Renal pelvis (tissue), 12 donors: Measurements from ENCODE around the gene KLHL33. TPM values are rescaled to one million over a fixed set of nuclear protein-coding genes. Genes with fewer than 3 reads are reported as not detected.

Source experiments
- DNase-seq: peaks from one replicate; pipeline ENCODE4 v3.0.0-alpha.2; 2013
- long read RNA-seq, 16 experiments: transcript quantifications; one replicate each; lab custom pipeline, GENCODE V29; 2026
- polyA plus RNA-seq, 3 donors: library from polyadenylated mRNA; unstranded; fragments of 120-200 nt; gene quantifications; one replicate each; pipeline ENCODE4 v1.2.1, GENCODE V29; 2013; ENCODE audit not compliant: insufficient read length in 3 of 3

The KLHL33 gene, protein sequence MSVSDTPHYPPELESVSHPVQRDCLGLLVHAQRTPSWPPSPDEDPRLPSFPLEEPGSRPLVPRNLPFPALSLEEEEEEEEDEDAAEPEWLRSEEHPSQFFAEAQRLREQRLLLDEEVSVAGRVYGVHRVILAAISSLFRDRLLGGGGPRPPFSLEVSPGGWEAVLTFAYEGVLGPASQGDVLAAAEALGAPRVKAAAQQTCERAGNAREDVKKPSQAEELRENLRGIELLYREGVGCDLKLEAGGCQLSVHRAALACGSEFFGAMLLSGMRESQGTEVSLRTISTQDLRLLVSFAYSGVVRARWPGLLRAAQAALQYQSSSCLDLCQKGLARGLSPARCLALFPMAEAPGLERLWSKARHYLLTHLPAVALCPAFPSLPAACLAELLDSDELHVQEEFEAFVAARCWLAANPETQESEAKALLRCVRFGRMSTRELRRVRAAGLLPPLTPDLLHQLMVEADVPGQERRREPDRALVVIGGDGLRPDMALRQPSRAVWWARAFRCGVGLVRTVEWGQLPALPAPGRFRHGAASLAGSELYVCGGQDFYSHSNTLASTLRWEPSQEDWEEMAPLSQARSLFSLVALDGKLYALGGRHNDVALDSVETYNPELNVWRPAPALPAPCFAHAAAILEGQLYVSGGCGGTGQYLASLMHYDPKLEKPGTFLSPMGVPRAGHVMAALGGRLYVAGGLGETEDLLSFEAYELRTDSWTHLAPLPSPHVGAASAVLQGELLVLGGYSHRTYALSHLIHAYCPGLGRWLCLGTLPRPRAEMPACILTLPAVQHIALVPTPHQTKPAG
- under 1 TPM; 0.27 to 0.88 (median 0.56) TPM for polyA plus RNA-seq
- long read RNA-seq, donor 1 = 0 reads
- long read RNA-seq, donor 2 = 0 reads
- long read RNA-seq, donor 3 = 0 reads
- long read RNA-seq, donor 4 = 0 reads
- long read RNA-seq, donor 5 = 0 reads
- long read RNA-seq, donor 6 = 0 reads
- long read RNA-seq, donor 7 = 0 reads
- long read RNA-seq, donor 8 = 0 reads
- long read RNA-seq, donor 9 = 0 reads
- long read RNA-seq, donor 10 = 0 reads
- long read RNA-seq, donor 11 = 0 reads
- long read RNA-seq, donor 12 = 0 reads
- long read RNA-seq, donor 13 = 0 reads
- long read RNA-seq, donor 14 = 0 reads
- long read RNA-seq, donor 15 = 0 reads
- long read RNA-seq, donor 16 = 0 reads

DNA sequence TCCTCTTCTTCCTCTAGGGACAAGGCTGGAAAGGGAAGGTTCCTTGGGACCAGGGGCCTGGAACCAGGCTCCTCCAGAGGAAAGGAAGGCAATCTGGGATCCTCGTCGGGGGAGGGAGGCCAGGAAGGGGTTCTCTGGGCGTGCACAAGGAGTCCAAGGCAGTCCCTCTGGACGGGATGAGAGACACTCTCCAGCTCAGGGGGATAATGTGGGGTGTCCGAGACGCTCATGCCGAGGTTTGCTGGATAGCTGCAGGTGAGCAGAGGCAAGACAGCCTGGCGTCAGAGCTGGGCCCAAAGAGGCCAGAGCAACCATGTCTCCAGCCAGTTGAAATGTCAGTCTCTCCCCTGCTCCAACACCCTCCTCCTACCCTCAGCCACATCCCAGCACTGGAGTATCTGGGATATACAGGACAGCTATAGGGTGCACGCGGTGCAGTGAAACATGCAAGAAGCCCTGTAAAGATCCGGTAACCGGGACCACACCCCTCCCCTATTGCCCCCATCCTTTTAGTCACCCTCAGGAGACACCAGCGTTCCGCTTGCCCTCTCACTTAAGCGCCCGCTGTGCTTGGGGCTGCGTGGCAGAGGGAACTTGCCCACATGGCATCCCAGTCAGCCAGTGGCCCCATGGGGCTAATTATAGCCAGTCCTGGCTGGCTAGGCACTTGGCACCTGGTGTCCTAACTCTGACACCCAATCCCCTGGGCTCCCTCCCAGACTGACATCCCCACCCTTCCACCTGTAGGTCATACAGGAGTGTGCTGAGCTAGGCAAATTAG, at the start of gene KLHL33:
TSS of gene KLHL33 (minus strand) at position 585 of the 781 bp plus-strand sequence. CDS start at position 230, 355 bp downstream.
- no peak for DNase-seq

DNA sequence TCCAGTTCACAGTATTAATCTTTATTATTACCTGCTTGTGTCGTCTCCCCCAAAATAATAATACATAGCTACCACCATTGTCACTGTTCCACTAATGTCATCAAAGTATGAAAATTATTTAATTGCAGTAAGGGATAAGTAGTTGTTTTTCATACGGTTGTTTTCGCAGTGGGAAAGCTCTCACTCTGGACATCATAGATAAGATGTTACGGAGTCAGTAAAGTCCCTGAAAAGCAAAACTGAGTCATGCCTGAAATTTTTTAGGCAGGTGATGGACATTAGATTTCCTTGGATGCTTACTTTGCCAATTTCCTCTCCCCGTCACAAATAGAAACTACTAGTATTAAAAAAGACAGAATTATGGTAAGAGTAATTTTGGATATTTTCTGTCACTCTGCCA, 46.4 kb upstream of the KLHL33 start:
- no peak for DNase-seq

DNA sequence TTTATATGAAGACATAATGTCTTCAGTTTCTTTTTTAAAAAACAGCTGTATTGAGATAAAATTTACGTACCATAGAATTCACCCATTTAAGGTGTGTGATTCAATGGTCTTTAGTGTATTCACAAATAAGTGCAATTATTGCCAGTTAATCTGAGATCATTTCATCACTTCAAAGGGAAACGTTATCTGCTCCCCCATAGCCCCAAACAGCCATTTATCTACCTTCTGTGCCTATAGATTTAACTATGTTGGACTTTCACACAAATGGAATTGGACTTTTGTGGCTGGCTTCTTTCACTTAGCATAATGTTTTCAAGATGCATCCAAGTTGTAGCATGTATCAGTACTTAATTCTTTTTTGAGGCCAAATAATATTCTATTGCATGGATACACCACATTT, 42.9 kb upstream of the KLHL33 start:
- no peak for DNase-seq

DNA sequence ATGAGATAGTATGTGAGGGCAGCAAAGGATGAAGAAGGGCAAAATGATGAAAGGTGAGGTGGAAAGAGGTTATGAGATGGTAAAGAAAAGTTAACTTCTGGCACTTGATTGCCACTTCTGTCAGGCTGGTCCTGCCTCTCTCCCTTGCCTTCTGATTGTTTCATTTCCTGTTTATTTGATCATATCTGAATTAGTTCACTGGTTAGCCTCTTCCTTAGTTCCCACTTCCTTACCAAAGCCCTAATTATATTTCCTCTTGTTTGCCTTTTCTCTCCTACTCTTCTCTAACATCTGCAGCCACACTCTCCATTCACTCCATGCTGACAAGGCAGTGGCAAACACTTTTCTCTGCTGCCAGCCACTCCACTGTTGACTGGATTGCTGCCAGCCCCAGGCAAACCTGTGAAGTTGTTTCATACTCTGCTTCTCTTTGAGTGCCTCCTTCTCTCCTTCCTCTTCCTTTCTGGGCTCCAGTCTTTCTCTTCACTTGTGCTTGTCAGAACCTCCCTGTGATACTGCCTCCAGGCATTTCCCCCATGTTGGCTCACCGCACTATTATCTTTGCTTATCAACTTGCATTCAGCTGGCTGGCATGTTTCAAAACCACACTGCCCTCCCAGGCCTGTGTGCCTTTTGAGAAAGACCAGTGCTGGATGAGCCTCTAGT, 41.4 kb upstream of the KLHL33 start:
- DNase-seq = no peak

DNA sequence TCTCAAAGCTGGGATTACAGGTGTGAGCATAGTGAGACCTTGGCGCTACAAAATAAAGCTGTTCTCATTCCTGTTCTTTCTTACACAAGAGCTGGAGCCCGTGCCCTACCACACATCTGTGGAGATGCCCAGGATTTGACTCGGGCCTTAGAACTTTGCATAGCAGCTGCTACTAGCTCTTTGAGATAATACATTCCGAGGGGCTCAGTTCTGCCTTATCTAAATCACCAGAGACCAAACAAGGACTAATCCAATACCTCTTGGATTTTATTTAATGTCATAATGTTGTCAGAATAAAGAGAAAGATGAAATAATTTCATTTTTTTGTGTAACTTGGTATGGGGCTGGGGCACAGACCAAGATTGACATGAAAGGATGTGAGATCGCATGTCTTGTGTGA, 40.8 kb upstream of the KLHL33 start:
- no peak for DNase-seq

DNA sequence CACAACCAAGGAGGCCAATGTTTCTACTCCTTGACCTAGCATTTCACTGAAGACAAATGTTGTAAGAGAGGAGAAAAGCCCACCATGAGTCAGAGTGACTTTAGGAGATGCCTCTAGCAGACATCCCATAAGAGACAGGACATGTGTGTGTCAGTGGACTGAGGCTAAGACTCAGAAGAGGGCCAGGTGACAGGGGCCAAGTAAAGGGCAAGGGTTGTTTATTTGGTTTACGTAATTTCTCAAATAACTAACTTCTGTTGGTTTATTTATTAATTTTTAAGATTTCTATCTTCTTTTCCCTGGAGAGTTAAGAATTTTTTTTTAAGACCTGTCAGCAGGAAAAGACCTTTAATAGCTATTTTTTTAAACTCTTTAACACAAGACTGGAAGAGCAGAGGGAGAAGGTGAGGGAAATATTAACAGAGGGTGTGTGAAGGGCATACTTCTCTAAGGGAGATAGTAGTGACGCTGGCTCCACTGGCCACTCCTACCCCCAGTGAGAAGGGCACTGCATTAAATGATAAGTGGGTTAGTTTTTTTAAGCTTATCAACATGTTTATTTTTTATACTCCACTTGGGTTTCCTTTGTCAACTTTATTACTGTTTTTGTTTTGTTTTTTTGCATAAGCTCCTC, 36.7 kb upstream of the KLHL33 start:
- DNase-seq = no peak

DNA sequence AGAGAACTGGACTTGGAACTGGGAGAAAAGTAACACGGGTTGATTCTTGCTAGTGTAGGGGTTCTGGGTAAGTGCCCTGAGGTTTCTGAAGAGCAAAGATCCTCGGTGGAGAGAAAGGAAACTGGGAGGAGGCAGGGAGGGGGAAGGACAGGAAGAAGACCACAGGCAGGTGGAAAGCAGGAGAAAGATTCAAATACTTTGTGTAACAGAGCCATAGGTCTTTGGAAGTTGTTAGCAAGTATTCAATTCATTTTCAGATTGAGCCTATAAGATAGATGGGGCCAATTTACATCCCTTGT, 34.6 kb upstream of the KLHL33 start:
- no peak for DNase-seq

DNA sequence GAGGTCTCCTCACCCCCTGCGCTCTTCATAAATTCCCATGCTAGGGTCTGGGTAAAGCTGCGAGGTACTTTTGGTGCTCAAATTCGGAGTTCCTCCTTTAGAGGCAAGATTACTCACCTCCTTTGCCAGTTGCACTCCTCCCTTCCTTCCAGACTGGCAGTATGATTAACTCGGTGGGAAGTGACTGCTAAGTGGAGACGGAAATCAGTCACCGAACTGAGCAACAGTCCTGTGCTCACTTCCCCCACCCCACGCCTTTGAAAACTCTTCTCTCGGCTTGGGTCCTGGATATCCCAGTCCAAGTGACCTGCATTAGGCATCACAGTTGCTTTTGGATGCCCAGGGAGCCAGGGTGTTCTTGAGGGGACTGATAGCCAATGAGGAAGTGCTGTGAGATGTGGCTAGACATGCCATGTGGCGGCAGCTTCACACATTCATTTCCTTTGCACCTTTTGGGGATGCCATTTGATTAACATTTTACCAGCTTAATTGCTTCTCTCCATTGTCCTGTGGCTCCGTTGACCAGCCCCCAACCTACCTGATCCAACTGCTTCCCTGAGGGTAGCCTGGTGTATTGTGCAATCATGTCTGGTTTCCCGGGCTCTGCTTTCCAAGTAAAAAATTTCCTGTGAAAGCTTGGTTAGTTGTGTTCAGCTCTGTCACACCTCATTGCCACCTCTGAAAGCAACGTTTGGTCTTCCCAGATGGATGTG, 34.1 kb upstream of the KLHL33 start:
- peak; percentile 34 for DNase-seq

DNA sequence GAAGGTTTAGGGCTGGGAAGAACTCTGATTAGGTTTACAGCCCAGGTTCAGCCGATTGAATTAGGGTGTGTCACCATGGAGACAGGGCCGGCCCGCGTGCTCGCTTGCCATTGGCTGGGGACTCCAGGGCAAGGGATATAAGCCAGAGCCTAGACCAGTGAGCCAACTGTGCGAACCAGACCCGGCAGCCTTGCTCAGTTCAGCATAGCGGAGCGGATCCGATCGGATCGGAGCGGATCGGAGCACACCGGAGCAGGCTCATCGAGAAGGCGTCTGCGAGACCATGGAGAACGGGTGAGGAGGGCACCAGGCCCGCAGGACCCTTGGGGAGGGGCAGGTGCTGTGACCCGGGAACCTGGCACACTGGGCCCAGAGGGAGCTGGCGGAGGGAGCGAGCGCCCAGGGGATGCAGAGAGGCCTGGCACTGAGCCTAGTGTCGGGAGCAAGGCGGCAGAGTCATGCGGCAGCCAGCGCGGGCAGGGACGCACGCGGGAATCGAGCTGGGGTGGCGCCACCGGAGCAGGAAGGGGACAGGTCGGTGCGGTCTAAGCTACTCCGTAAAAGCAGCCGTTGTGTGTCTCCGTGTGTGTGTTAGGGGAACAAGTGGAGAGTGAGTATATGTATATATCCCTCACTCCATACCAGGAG, 33.4 kb upstream of the KLHL33 start, which contains the start of gene PNP:
TSS of gene PNP (plus strand) at position 165 of the 648 bp plus-strand sequence. CDS start at position 284, 119 bp downstream.
- peak; percentile 77 for DNase-seq

DNA sequence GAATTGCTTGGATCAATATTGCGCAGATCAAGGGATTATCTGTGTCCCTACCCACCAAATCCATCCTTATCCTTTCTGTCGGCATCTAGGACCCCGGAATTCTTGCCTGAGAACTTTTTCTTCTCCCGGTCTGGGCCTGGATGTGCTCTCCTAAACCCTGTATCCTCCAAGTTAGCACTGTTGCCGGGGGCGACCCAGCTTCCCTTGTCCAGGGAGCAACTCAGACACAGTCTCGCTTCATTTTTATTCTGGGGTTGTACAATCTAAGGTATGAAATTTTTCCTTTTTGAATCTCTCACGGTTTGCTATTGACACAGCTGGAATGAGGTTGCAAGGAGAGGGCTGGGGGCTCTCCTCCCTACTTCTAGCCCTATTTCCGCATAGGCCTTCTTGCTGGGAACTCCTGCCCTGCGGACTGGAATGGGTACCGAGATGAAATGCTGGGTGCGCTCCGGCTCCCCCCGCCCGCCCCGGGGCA, 32.8 kb upstream of the KLHL33 start:
- DNase-seq = no peak

DNA sequence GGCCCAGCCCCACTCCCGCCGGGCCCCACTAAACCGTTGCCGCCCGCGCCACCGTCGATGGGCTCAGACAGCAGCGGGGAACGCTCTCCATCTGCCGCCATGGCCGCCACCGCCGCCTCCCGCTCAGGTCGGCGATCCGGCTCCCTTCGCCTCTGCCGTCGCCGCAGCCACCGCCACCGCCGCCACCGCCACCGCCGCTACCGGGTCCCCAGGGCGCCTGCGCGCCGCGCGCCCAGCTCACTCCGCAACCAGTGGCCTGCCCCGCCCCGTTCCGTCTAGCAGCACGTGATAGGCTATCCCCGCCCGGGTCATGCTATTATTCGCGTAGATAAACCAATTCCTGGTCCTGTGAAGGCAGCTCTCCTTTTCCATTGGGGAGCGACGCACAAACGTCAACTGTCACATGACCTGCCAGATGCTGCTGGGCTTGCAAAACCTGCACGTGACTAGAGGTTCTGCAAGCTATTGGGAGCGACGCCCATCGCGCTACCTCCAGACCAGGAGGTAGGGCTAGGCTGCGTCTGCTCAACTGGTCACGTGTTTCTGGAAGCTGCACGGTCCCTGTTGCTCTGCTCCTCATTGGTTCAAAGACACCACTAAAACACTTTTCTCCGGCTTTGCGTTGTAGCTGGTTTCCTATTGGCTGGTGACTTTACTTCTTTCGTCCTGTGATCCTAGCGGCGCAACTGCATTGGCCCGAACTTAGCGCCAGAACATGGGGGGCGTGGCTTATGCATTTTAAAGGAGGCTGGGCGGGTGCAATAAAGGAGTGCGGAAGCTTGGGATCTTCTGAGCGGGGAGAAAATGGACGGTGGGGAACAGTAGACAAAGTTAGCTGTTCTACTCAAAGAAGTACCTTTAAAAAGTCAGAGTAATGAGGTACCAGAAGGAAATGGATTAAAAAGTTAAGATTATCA, 25.5 kb upstream of the KLHL33 start, which contains the start of gene PIP4P1:
TSS of gene PIP4P1 (minus strand) at position 210 of the 917 bp plus-strand sequence. CDS start at position 101, 109 bp downstream.
- DNase-seq = peak; percentile 100

DNA sequence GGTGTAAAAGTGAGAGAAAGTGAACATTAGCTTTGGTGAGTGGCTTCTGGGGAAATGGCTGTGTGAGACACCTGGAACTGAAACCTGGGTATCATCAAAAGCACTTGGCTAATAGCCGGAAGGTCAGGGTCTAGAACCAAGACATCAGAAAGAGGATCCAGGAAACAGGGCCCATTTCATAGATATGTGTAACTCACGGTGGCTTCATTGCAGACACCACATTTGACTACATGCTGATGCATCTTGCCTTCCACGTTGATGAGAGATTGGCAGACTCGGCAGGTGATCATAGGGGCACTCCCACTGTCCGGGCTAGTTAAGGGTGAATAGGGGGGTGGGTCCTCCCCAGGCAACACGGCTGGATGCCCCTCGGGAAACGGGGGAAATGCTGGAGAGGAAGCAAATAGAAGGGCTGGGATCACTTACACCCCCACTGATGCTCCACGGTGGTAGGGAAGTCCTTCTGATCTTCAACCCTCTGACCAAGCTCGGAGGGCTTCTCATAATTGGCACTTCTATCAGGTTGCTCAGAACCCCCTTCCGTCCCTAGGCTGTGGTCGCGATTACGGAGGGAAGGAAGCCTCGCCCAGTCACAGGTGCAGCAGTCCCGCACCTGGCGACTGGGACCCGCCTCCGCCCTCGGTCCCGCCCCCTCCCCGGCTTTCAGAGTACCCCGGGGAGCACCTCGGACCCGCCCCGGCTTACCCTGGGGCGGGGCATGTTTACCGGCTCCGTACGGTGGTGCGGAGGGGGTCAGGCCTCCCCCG, 24.7 kb upstream of the KLHL33 start:
- DNase-seq = no peak

DNA sequence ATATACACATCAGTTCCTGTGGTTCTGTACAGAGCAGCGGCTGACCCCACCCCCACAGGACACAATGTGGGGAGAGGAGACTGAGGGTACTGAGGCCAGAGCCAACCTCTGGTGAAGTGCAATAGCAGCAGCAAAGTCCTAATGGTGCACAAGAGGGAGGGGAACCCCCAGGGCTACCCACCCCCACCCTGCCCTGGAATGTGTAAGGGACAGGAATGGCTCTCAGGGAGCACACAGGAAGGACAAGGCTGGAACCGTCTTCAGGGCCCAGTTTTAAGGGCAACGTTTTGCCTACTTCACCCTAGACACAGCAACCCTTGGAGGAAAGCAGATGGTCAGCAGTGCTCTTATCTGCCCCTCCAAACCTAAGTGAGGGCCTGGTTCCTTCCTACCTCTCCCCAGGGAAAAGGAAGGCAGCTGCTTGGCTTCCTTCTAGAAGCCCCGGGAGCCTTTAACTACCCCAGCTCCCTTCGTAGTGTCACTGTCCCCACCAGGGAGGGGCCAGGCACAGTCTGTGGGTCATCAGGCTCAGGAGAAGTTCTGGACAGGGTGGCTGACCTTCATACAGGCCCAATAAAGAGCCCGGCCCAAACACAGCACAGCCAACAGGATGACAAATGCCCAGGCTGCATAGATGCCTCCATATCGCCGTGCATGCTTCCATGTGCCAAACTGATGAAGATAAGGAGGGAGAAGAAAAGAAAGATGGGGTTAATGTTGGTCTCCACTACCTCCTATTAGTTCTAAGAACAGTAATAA, 22.2 kb upstream of the KLHL33 start:
- DNase-seq = no peak

DNA sequence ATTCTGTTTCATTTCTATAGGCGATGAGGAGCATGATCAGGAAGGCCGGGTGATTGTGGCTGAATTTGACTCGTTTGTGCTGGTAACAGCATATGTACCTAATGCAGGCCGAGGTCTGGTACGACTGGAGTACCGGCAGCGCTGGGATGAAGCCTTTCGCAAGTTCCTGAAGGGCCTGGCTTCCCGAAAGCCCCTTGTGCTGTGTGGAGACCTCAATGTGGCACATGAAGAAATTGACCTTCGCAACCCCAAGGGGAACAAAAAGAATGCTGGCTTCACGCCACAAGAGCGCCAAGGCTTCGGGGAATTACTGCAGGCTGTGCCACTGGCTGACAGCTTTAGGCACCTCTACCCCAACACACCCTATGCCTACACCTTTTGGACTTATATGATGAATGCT, 21.0 kb upstream of the KLHL33 start:
- DNase-seq = no peak

DNA sequence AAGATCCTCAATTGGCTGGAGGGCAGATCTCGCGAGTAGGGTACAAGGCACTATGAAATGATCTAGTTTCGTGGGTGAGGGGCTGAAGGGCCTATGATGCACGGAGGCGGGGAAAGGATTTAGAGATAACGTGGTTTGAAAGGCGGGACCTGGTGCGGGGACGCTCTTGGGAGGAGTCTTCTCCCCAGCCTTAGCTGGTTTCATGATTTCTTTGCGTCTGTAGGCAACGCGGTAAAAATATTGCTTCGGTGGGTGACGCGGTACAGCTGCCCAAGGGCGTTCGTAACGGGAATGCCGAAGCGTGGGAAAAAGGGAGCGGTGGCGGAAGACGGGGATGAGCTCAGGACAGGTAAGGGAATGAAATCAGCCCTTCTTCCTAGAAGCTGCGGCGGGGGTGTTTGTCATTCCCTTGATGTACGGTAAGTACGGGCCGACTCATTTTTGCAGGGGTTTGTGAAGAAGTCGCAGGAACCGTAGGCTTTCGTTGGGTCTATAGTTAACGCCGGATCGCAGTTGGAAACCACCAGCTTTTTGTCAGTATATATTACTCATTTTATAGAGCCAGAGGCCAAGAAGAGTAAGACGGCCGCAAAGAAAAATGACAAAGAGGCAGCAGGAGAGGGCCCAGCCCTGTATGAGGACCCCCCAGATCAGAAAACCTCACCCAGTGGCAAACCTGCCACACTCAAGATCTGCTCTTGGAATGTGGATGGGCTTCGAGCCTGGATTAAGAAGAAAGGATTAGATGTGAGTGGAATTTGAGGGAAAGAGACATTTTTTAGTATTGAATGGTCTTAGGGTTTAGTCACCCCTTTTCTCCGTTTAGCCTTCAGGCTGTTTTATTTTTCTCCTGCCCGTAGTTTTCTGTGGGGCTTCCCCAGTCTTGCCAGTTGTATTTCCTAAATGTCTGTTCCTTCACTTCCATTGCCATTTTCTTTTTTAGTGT, 19.7 kb upstream of the KLHL33 start:
- DNase-seq = no peak
